OCI-M2 (cell line): ENCODE measurements around the gene POLG.

Experiments used
- DNase-seq: peaks from one replicate; lab custom pipeline; 2025; ENCODE audit not compliant: unreplicated experiment; lab: John Stamatoyannopoulos, UW

Gene POLG

DNA sequence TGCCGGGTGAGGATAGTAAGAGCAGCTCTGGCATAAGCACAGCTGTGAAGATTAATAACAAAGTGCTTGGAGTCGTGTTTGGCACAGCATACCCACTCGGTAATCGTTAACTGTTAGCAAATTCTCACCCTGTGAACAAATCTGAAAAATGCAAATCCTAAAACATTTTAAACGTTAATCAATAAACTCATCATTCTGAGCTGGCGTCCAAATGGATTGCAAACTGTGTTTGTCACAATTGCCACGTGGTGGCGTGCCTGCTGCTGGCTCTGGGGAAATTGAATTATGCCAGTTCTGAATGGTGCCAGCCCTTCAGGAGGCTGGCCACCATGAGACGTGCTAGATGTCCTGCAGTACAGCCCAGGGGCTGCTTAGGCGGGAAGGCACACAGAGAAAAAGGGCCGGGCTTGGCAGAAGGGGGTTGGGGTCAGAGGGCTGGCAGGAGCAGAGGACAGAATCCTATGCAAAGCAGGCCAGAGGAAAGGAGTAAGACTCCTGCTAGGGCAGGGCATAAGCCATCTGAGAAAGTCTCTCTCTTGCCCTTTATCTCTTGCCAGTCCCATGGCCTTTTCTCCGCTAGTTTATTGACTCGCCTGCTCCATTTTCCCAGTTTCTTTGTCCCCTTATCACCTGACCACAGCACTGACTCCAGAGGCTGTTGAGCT is 22.1 kb upstream of the POLG start:
- DNase-seq: no peak

DNA sequence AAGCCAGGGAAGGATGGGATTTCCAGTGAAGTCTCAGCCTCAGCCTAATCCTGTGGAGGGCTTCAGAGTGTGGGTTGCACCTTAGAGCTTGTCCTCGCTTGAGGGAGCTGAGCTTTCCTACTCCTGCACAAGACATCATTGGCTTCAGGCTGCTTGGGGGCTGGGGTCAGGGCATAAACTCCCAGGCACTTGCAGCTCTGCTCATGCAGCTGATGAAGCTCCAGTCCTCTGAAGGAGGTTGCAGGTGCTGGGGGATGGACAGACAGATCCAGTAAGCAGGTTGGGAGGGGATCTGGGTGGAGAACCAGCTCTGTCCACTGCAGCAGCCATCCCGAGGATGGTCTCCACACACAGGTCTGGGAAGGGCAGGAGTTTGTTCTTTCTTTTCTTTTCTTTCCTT is 19.4 kb upstream of the POLG start:
- no peak for DNase-seq

DNA sequence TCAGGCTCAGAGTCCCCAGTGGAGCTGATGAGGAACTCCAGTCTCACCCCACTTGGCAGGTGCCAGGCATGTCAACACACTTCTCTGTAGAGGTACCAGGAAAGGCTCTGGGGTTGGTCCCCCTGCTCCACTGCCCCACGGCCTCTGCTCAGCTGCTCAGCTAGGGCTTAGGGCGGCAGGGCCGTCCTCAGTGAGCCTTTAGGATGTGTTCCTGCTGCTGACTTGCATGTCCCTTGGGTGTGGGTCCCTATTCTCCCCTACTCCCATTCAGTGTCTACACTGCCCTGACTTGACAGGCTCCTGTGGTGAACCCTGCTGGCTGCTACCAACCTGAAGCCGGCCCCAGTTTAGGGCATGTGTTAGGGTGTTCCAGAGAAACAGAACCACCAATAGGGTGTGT is 17.9 kb upstream of the POLG start:
- DNase-seq: no peak

DNA sequence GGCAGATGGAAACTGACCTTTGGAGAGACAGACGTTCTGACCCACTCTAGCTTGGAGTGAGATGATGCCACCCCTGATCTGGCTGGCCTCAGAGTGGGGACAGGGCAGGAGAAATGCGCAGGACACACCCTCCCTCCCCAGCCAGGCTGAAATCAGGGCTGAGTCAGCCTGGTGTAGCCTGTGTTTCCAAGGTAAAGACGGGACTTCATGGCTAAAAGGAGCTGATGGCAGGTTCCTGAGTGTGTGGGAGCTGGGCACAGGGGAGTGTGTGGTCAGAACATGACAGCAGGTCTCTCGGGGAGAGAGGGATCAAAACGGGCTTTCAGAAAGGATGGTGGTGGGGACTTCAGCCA is 14.6 kb upstream of the POLG start:
- DNase-seq: no peak

DNA sequence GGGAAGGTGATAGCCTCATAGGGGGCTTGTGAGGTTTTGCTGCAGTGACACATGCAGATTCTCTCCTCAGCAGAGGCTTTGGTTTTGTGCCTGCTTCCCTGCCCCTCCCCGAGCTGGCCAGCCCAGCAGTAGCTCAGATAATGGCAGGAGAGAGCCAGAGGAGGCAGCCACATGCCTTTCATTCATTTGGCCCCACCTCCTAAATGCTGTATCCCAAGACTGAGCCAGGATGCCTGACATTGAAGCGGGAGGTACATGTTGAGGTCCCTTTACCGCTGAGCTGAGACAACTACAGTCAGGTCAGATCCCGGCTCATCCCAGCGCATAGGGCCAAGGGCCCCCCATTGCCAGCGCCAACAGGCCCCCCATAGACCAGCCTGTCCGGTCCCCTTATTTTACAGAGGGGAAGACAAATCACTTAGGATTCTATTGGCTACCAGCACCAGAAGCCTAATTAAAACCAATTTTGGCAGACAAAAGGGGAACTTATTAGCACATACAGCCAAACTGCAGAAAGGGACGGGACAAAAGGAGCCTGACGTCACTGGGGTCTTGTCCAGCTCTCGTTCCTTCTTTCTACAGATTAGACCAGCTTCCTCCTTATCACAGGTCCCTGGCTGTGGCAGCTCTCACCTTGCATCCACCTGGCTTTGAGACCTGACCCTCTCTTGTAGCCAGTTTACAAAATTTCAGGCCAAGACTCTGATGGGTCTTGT is 12.1 kb upstream of the POLG start:
- no peak for DNase-seq

DNA sequence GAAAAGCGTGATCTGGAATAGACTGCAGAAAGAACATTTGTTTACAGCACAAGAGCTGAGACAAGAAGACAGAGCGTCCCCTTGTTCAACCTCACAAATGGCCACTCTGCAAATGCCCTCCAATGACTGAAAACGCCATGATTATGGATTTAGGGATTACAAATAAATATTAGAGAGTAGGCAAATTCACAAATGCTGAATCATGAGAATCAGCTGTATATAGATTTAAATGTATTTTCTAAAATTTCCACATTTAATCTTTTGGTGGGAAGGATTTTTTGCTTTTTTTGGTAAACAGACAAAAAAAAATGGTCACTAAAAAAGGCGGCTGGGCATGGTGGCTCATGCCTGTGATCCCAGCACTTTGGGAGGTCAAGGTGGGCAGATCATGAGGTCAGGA is 10.6 kb upstream of the POLG start:
- DNase-seq: no peak

DNA sequence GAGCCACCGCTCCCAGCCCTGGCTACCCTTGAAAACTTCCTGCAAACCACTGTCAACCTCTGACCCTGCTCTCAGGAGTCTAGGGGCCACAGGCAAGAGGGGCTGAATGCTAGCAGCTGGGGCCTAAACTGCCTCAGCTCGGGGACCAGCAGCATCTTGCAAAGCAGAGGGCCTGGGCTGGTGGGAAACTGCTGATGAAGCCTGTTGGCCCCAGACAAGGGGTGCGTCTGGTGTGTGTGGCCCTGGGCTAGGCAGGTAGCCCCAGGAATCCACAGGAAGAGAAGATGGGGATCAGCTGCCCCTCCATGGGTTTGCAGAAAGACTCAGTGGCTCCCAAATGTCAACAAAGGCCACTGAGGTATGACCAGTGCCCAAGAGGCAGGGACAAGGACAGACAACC is 8.2 kb upstream of the POLG start:
- DNase-seq: no peak

DNA sequence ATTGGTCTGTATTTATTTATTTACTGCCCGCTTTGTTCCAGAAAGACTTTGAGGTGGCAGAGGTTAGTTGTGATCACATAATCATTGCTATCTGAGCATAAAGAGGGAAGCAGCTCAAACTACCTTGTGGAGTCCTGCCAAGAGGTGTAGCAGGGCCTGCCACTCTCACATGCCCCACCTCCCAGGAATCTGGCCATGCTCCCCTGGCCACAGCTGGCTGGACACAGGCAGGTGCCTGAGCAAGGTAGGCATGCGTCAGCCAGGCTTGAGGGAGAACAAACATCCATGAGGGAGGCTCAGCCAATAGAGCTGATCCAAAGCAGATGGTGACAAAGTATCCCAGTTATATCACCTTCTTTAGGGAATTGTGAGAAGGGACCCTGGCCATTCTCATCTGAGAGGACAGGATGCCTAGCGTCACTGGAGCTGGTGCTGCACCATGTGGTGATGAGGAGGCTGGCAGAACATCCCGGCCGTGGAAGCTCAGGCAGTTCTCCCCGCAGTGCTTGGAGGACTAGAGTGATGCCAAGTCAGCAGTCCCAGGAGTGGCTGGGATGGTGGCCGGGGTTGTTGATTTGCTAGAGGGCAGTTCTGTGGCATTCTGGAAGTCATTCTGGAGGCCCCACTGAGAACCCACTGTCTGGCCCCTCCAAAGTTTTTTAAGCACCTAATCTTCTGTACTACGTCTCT is 6.8 kb upstream of the POLG start:
- DNase-seq: no peak

DNA sequence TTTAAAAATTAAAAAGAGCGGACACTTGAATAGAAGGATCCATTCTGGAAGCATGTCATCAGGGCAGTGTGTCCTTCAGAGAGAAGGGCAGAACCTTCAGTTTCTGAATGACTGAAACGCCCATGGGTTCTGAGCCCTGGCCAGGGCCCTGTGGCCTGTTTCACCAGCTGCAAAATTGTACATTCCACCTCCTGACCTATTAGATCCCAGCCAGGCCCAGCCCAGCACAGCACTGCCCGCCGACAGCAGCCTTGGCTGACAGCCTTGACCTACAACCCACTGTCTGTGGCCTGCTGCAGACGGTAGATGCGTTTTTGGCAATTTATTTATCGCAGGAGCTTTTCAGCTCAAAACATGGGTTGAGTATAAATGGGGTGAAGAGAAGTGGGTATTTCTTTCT is 5.9 kb upstream of the POLG start:
- no peak for DNase-seq

DNA sequence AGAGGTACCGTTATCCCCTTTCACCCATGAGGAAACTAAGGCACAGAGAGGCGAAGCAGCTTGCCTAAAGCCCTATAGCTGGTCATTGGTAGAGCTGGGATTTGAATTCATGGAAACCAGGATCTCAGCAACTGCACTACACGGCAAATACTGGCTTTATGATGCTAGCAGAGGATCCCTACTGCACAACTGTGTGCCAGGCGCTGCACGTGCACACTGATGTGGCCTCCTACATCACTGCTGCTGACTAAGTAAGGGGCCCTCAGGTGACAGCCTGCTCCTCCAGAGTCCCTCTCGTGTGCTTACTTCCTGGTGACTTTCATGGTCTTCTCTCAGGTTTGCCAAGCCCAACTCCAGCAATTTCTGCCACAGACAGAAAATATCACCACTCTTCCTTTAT is 3.4 kb upstream of the POLG start:
- no peak for DNase-seq

DNA sequence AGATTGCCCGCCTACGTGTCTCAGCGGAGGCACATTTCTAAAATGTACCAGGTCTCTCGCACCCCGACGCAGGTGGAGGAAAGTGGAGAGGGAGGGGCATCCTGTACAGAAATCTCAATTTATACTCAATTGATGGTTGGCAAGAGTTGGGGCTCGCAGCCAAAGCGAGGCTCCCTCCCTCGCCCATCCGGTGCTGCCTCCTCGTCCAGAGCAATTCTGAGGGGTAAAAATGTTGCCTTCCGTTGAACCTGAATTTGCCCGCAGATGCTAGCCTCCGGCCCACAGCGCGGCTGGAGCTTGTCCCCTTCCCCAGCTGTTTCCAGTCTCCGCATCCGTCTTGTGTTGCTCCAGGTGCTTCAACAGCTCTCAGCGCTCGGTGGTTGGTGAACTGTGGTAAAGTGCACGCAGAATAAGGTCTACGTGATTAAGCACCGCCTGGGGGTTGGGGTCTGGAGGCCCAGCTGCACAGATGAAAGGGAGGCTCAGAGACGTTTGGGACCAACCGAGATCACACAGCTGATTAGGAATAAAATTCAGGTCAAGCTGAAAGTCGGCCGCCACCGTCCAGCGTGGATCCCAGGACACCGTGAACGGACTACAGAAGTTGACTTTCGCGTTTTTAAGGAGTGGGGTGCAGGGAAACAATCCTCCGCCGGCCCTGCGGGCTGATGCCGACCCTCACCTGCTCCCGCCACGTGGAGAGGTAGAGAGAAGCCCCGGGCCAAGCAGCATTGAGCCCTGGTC is 846 bp upstream of the POLG start:
- DNase-seq: no peak

DNA sequence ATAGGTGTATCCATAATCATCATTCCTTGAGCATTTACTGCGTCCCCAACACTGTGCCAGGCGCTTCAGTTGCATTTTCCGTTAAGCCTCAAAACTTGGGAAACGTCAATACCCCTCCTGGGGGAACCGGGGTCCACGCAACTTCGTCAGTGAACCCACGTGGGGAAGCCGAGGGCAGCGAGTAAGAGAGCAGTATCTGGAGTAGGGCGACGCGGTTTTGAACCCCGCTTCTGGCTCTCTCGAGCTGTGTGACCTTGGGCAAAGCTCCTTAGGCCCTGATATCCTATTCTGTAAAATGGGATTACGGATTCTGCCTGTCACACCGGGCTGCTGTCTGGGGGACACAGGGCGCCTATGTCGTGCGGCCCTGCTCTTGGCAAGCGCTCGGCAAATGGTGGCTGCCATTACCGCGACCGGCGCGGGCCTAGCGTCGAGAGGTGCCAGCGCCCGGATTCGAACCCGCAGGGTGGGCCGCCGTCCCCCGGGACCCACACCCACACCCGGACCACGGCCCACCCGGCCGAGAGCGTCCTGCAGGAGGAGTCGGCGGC is 590 bp downstream of the POLG start:
- DNase-seq: no peak

DNA sequence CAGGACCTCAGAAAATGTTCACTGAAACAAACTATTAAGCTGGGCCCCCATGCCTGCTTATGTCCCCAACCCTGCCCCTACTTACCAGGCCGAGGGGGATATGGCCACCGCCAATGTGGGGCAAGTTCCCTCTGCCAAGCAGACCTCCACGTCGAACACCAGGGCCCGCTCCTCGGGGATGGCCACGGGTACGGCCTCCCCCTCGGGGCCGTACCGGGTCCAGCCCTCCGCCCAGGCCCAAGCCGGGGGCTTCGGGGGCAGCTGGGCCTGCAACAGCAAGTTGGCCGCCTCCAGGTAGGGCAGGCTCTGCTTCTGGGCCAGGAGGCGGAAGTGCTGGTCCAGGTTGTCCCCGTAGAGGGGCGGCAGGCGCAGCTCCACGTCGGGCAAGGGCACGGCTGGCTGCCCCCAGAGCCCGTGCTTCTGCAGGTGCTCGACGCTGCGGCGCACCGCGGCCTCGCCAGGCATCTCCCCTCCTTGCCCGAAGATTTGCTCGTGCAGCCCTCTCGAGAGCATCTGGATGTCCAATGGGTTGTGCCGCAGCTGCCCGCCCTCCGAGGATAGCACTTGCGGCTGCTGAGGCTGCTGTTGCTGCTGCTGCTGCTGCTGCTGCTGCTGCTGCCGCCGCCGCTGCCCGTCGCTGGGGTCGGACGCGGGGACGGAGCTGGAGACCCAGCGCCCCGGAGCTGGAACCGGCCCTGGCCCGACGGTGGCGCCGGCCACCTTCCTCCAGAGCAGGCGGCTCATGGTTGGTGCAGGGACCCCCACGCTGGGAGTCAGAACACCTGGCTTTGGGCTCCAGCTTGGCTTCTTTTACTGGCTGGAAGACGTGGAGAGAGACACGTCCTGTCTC is 1.4 kb downstream of the POLG start:
- no peak for DNase-seq

DNA sequence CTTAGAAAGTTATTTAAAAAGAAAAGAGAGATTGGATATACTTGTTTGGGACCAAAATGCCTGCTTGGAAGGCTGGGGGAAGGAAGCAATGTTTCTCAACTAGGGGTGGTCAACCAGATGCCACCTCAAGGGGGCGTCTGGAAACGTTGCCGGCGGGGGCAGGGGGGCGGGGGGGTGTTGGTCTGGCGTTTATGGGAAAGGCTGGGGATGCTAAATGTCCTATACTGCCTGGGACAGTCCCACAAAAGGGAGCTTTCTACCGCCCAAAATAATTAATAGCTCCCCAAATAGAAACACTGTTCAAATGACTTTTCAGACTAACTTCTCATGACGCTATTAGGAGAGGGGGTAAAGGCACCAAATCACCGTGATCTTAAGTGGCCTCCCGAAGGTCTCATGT is 2.2 kb downstream of the POLG start:
- no peak for DNase-seq

DNA sequence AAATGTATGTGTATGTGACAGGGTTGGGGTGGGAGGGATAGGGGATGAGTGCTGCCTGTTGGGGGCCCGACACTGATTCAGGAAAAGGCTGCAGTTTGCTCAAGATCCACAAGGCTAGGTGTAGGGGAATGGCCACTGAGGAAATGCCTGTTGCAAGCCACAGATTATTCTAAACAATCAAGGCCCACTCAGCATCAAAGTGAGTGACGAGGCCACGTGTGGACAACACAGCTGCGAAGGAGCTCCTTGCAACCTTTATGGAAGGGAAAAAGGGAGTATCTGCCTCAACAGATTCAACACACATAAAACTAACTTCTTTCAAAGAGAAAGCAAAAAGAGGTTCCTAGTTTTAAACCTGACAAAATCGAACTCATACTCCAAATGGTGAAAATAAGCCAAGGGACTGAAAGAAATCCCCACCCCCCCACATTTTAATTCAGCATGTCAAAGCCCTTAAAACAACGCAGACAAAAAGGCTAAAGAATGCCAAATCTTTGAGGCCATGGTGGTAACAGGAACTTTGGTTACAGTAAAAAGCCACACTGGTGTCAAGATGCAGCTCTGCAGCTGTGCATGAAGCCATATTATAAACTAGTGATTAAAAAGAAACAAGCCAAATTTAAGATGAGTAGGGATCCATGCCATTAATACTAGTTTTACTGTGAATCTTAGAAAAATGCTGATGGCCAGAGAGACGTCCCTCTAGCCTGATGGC is 3.6 kb downstream of the POLG start:
- no peak for DNase-seq

DNA sequence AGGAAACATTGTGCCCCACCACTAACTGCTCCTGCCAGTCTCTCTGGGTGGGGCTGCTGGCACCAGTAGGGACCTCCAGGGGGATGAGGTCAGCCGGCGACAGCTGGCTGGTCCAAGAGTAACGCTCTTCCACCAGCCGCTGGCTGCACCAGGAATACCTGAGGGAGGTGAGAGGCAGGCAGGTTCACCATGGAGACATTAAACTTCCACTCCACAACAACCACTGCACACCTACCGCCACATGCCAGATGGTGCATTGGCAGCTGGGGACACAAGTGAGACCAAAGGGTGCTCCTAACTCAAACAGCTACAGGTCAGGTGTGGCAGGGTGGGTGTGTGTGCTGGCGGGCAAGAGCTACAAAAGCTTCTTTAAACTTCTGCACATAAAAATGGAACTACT is 4.5 kb downstream of the POLG start:
- no peak for DNase-seq

DNA sequence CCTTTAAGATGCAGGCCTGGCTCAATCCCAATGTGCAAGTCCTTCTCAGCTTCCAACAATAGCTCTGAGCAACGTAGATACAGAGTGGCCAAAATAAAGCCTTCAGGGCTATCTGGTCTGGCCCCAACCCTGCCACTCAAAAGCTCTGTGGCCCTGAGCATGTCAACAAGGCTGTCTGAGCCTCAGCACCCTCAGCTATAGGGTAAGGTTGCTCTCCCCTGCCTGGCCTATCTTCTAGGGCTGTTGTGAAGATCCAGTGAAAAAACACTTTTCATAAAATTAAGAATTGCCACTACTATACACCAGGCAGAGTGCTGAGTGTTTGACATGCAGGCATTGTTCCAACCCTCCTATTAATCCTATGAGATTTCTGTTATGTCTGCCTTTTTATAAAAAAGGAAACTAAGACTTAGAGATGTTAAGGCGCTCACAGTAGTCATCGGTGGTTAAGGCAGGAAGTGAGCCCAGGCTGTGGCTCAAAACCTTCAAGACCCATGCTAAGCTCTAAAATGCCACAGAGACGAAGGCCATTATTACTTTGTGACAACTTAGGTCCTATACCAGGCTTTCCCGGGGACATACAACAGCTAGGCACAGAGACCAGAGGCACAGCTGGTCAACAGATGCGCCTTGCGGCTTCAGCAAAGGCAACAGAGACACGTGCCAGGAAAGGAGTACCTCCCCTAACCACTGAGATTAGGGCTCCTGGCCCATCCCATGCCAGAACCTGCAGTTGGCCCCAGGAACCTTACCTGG is 5.1 kb downstream of the POLG start:
- no peak for DNase-seq

DNA sequence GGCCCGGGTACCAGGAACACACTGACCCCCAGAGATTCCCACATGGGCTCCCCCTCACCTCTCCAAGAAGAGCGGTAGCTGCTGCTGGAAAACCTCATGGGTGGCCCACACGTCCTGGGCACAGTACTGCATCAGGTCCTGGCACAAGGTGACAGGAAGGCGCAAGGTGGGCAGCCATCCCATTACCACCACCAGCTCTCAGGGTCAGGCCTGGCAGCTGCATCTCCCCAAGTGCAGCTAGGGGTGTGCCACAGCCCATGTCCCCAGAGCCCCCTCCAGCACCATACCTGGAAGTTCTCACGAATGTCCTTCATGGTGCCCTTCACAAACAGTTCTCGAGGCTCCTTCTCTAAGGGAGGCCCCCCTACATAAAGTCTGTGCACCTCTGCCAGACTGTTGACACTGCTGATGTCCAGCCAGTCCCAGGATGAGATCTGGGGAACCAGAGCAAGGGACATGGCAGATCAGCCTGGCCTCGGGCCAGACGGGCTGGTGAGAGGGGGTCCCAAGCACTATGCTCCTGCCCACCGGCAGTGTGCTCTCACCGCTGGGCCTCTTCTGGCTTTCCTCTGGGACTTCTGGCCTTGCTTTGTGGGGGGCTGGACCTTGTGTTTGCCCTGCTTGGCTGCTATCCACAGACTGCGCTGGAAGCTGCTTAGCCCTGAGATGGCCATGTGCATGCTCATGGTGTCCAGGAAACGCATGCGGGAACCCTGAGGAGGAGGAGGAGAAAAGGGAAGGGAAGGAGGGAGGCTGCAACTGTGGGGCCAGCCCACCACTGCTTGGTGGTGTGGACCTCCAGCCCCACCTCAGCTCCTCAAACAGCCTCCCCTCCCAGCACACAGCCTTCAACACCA is 6.0 kb downstream of the POLG start:
- no peak for DNase-seq
